IMR-90 (cell line): ENCODE measurements around the gene DHX15. TPM values are rescaled to one million over a fixed set of nuclear protein-coding genes. Genes with fewer than 3 reads are reported as not detected.

ENCODE experiments used
- ATAC-seq: fragments of 200-7000 bp; cut with Tn5 transposase; 2 replicates; pipeline ENCODE4 v1.9.1; 2020; ENCODE audit warnings: low read depth, mild to moderate bottlenecking, moderate library complexity
- BruUV-seq: library from RNA; stranded (reverse); fragments of 400-500 nt; replicated peaks from 2 replicates; lab custom pipeline; 2021; lab: Mats Ljungman, UMichigan
- CTCF ChIA-PET: fragments of 300-600 bp; formaldehyde crosslinking; extraction: SDS; loops from one replicate; lab custom pipeline; 2021; ENCODE audit warnings: antibody characterized with exemption; lab: Yijun Ruan, JAX
- POLR2A ChIA-PET: fragments of 300-600 bp; sonication (Branson Sonifier 250); formaldehyde crosslinking; loops from one replicate; lab custom pipeline; 2022; ENCODE audit warnings: antibody characterized with exemption; ENCODE audit not compliant: unreplicated experiment; lab: Charles Lee
- DNase-seq: peaks from one replicate; pipeline ENCODE4 v3.0.0; 2013
- H2AFZ ChIP-seq: replicated peaks from 2 replicates; pipeline ENCODE3; 2013; ENCODE audit warnings: low read length, mild to moderate bottlenecking; ENCODE audit not compliant: poor library complexity
- H2AK5ac ChIP-seq: 2 replicates; pipeline ENCODE4 v1.6.1; 2013; ENCODE audit warnings: low read depth, low read length, inconsistent platforms
- H2AK9ac ChIP-seq: replicated peaks from 2 replicates; pipeline ENCODE3; 2013; ENCODE audit warnings: mild to moderate bottlenecking, low read depth, low read length, moderate library complexity; ENCODE audit not compliant: poor library complexity
- H2BK120ac ChIP-seq: 2 replicates; pipeline ENCODE4 v1.6.1; 2013; ENCODE audit warnings: low read depth, low read length, inconsistent platforms
- H2BK15ac ChIP-seq: 3 replicates; pipeline ENCODE4 v1.6.1; 2013; ENCODE audit warnings: low read depth, low read length, inconsistent platforms
- H2BK20ac ChIP-seq: 2 replicates; pipeline ENCODE4 v1.6.1; 2013; ENCODE audit warnings: low read depth, mild to moderate bottlenecking, inconsistent platforms, low read length, moderate library complexity
- H2BK5ac ChIP-seq: 2 replicates; pipeline ENCODE4 v1.6.1; 2013; ENCODE audit warnings: mild to moderate bottlenecking, low read depth, low read length, inconsistent platforms; ENCODE audit not compliant: poor library complexity, severe bottlenecking
- H3K14ac ChIP-seq: replicated peaks from 2 replicates; pipeline ENCODE4 v1.6.1; 2013; ENCODE audit warnings: low read depth, low read length, inconsistent platforms
- H3K18ac ChIP-seq: 2 replicates; pipeline ENCODE4 v1.6.1; 2013; ENCODE audit warnings: low read depth, low read length, control low read depth
- H3K23ac ChIP-seq: 2 replicates; pipeline ENCODE4 v1.6.1; 2013; ENCODE audit warnings: low read depth, low read length, inconsistent platforms
- H3K27ac ChIP-seq: 2 replicates; pipeline ENCODE4 v1.5.1; 2013; ENCODE audit warnings: mild to moderate bottlenecking, control low read depth, low read length; ENCODE audit not compliant: insufficient read depth
- H3K27me3 ChIP-seq: 2 replicates; pipeline ENCODE4 v1.6.1; 2013; ENCODE audit warnings: low read length; ENCODE audit not compliant: control insufficient read depth, insufficient read depth
- H3K36me3 ChIP-seq: 2 replicates; pipeline ENCODE4 v1.6.1; 2013; ENCODE audit warnings: low read length, mixed read lengths; ENCODE audit not compliant: control insufficient read depth, insufficient read depth
- H3K4ac ChIP-seq: 2 replicates; pipeline ENCODE4 v1.6.1; 2013; ENCODE audit warnings: low read depth, low read length, inconsistent platforms
- H3K4me1 ChIP-seq: 2 replicates; pipeline ENCODE4 v1.6.1; 2013; ENCODE audit warnings: low read length, mixed read lengths; ENCODE audit not compliant: control insufficient read depth, insufficient read depth
- H3K4me2 ChIP-seq: 2 replicates; pipeline ENCODE4 v1.6.1; 2013; ENCODE audit warnings: low read depth, mild to moderate bottlenecking, control low read depth, low read length, moderate library complexity
- H3K4me3 ChIP-seq: 2 replicates; pipeline ENCODE4 v1.5.1; 2013; ENCODE audit warnings: low read depth, mild to moderate bottlenecking, control low read depth, low read length, moderate library complexity; ENCODE audit not compliant: insufficient read depth
- H3K56ac ChIP-seq: 2 replicates; pipeline ENCODE4 v1.6.1; 2013; ENCODE audit warnings: low read length, inconsistent platforms; ENCODE audit not compliant: insufficient read depth; ENCODE audit errors: extremely low read depth
- H3K79me1 ChIP-seq, 2 experiments: 2 replicates each; pipeline ENCODE4 v1.6.1; 2013; ENCODE audit warnings: low read length in 2 of 2, inconsistent platforms in 1 of 2, low read depth in 1 of 2
- H3K9ac ChIP-seq: 2 replicates; pipeline ENCODE4 v1.6.1; 2013; ENCODE audit warnings: low read depth, low read length, control low read depth
- H3K9me1 ChIP-seq: 2 replicates; pipeline ENCODE4 v1.6.1; 2013; ENCODE audit warnings: low read length, inconsistent platforms; ENCODE audit not compliant: insufficient read depth
- H3K9me3 ChIP-seq: 2 replicates; pipeline ENCODE4 v1.6.1; 2013; ENCODE audit warnings: low read length; ENCODE audit not compliant: control insufficient read depth, insufficient read depth
- H4K20me1 ChIP-seq: 2 replicates; pipeline ENCODE4 v1.6.1; 2013; ENCODE audit warnings: low read length, inconsistent platforms; ENCODE audit not compliant: insufficient read depth
- H4K5ac ChIP-seq: 2 replicates; pipeline ENCODE4 v1.6.1; 2013; ENCODE audit warnings: mild to moderate bottlenecking, low read depth, low read length, control low read depth
- H4K8ac ChIP-seq, 2 experiments: 2 replicates each; pipeline ENCODE4 v1.6.1; 2013; ENCODE audit warnings: low read depth in 2 of 2, low read length in 2 of 2, control low read depth in 1 of 2, inconsistent platforms in 1 of 2
- H4K91ac ChIP-seq: 2 replicates; pipeline ENCODE4 v1.6.1; 2013; ENCODE audit warnings: low read depth, low read length, inconsistent platforms; ENCODE audit not compliant: insufficient read depth
- BHLHE40 ChIP-seq: fragments of 150-350 bp; IDR thresholded peaks from 2 replicates; pipeline ENCODE4 v1.6.1; 2016; ENCODE audit warnings: mild to moderate bottlenecking, low read depth, low read length
- CEBPB ChIP-seq: IDR thresholded peaks from 2 replicates; pipeline ENCODE4 v1.6.1; 2012; ENCODE audit warnings: low read depth, low read length, improper control_type of control experiment
- CHD1 ChIP-seq: IDR thresholded peaks from 2 replicates; pipeline ENCODE4 v1.6.1; 2012; ENCODE audit warnings: low read depth, low read length, improper control_type of control experiment
- FOS ChIP-seq: fragments of 150-350 bp; IDR thresholded peaks from 2 replicates; pipeline ENCODE4 v1.6.1; 2016; ENCODE audit warnings: low read depth, low read length
- MAZ ChIP-seq: IDR thresholded peaks from 2 replicates; pipeline ENCODE4 v1.6.1; 2012; ENCODE audit warnings: low read depth, mild to moderate bottlenecking, low read length, improper control_type of control experiment, moderate library complexity, borderline replicate concordance
- MXI1 ChIP-seq: IDR thresholded peaks from 2 replicates; pipeline ENCODE4 v1.6.1; 2012; ENCODE audit warnings: low read depth, mild to moderate bottlenecking, low read length, moderate library complexity, borderline replicate concordance
- NFE2L2 ChIP-seq: fragments of 150-350 bp; IDR thresholded peaks from 2 replicates; pipeline ENCODE4 v1.6.1; 2016; ENCODE audit warnings: low read depth, mild to moderate bottlenecking, low read length
- POLR2A ChIP-seq: IDR thresholded peaks from 2 replicates; pipeline ENCODE4 v1.6.1; 2012; ENCODE audit warnings: mild to moderate bottlenecking, low read depth, low read length
- RAD21 ChIP-seq: IDR thresholded peaks from 2 replicates; pipeline ENCODE4 v1.6.1; 2012; ENCODE audit warnings: low read length, improper control_type of control experiment
- RCOR1 ChIP-seq: IDR thresholded peaks from 2 replicates; pipeline ENCODE4 v1.6.1; 2012; ENCODE audit warnings: mild to moderate bottlenecking, low read length, improper control_type of control experiment; ENCODE audit not compliant: insufficient replicate concordance
- SMC3 ChIP-seq: fragments of 150-350 bp; IDR thresholded peaks from 2 replicates; pipeline ENCODE4 v1.6.1; 2016; ENCODE audit warnings: low read depth, mild to moderate bottlenecking, antibody characterized with exemption, low read length, moderate library complexity
- WGBS, 2 experiments: methylation state at CpG; one replicate each; pipeline versions ENCODE4 v1.1.5 to v1.1.7; 2013; ENCODE audit warnings: missing lambda C conversion rate in 2 of 2; ENCODE audit not compliant: insufficient read length in 1 of 2; ENCODE audit errors: extremely low coverage in 2 of 2; 5-methylcytosine and 5-hydroxymethylcytosine counted together
- dilution Hi-C: fragments of 300-500 bp; cut with HindIII; formaldehyde crosslinking; loops from one replicate; pipeline ENCODE4 v1.14.3; 2018; ENCODE audit warnings: low sequenced_read_pairs; ENCODE audit not compliant: unreplicated experiment
- in situ Hi-C: fragments of 300-500 bp; cut with MboI; formaldehyde crosslinking; loops from 3 replicates; pipeline ENCODE4 v1.14.3; 2019; ENCODE audit warnings: low sequenced_read_pairs, inconsistent platforms, mixed read lengths
- intact Hi-C: fragments of 100-400 bp; cut with micrococcal nuclease; formaldehyde crosslinking; loops from 2 replicates; pipeline ENCODE4 v1.10.0; 2022
- polyA plus RNA-seq, 3 experiments: library from polyadenylated mRNA; depleted of rRNA; stranded (reverse); fragments of >200 nt; gene quantifications; 2 replicates each; pipeline ENCODE4 v1.2.3, GENCODE V29; 2012; ENCODE audit warnings: low replicate concordance in 1 of 3
- total RNA-seq: library from RNA; depleted of rRNA; stranded (reverse); fragments of >200 nt; gene quantifications from 2 replicates; pipeline ENCODE4 v1.2.3, GENCODE V29; 2012
- TF ChIP-seq, protein P1 (sequence below): conservative IDR thresholded peaks from 2 replicates; pipeline ENCODE4 v1.5.1; 2012; ENCODE audit warnings: mild to moderate bottlenecking, low read depth, low read length, improper control_type of control experiment
- TF ChIP-seq, protein P2 (sequence below): fragments of 150-350 bp; IDR thresholded peaks from 2 replicates; pipeline ENCODE4 v1.6.1; 2016; ENCODE audit warnings: low read depth, mild to moderate bottlenecking, low read length, moderate library complexity, borderline replicate concordance
- TF ChIP-seq, protein P3 (sequence below): fragments of 150-350 bp; IDR thresholded peaks from 2 replicates; pipeline ENCODE4 v1.6.1; 2017; ENCODE audit warnings: mild to moderate bottlenecking, antibody characterized with exemption, low read length, low read depth

The DHX15 gene
- total and polyA plus RNA-seq, 2 of the 4 experiments (the other 2 are of a cell fraction), result 97.9 to 172 TPM

GRCh38 chr4:24614881-24615280, 30.5 kb upstream of the DHX15 start:
- Histone ChIP-seq H3K27me3 (peaks cover 2% of the 10 kb centered on the region), H4K20me1 (no peaks in the 10 kb centered on the region), H2BK20ac (no peak overlapping the region), H2BK120ac (no peak overlapping the region), H2AK5ac (no peak overlapping the region), H3K18ac (no peak overlapping the region), H4K5ac (no peak overlapping the region), H3K4ac (no peak overlapping the region), H3K14ac (no peak overlapping the region), H3K79me1 (no peaks in the 10 kb centered on the region), H3K23ac (no peak overlapping the region), H4K91ac (no peak overlapping the region), H3K56ac (no peak overlapping the region), H3K9ac (no peak overlapping the region), H3K4me3 (no peak overlapping the region), H3K27ac (no peak overlapping the region), H3K9me1 (no peaks in the 10 kb centered on the region), H2AFZ (no peak overlapping the region), H3K4me2 (no peak overlapping the region), H3K4me1 (no peaks in the 10 kb centered on the region), H2BK5ac (no peak overlapping the region), H3K9me3 (no peaks in the 10 kb centered on the region), H2BK15ac (no peak overlapping the region), H2AK9ac (no peak overlapping the region), H3K36me3 (no peaks in the 10 kb centered on the region), H4K8ac (no peak overlapping the region)
- WGBS, 2 experiments, result no CpG with 5 or more reads among the region's 3 CpGs
- in situ Hi-C loops, result no loop called here
- intact Hi-C loops, result no loop called here
- CTCF ChIA-PET, result no interaction called here
- DNase-seq (no peak), ATAC-seq (no peak)
- dilution Hi-C loops, result no loop called here
- no TSS peak for BruUV-seq
- TF ChIP-seq, protein P1, sequence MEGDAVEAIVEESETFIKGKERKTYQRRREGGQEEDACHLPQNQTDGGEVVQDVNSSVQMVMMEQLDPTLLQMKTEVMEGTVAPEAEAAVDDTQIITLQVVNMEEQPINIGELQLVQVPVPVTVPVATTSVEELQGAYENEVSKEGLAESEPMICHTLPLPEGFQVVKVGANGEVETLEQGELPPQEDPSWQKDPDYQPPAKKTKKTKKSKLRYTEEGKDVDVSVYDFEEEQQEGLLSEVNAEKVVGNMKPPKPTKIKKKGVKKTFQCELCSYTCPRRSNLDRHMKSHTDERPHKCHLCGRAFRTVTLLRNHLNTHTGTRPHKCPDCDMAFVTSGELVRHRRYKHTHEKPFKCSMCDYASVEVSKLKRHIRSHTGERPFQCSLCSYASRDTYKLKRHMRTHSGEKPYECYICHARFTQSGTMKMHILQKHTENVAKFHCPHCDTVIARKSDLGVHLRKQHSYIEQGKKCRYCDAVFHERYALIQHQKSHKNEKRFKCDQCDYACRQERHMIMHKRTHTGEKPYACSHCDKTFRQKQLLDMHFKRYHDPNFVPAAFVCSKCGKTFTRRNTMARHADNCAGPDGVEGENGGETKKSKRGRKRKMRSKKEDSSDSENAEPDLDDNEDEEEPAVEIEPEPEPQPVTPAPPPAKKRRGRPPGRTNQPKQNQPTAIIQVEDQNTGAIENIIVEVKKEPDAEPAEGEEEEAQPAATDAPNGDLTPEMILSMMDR, result no peak
- TF ChIP-seq CHD1 (no peak), POLR2A (no peak), NFE2L2 (no peak), CEBPB (no peak), FOS (no peak), MAZ (no peak), MXI1 (no peak), RAD21 (no peak), SMC3 (no peak), RCOR1 (no peak), BHLHE40 (no peak)
- TF ChIP-seq, protein P2, sequence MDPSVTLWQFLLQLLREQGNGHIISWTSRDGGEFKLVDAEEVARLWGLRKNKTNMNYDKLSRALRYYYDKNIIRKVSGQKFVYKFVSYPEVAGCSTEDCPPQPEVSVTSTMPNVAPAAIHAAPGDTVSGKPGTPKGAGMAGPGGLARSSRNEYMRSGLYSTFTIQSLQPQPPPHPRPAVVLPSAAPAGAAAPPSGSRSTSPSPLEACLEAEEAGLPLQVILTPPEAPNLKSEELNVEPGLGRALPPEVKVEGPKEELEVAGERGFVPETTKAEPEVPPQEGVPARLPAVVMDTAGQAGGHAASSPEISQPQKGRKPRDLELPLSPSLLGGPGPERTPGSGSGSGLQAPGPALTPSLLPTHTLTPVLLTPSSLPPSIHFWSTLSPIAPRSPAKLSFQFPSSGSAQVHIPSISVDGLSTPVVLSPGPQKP, result no peak
- TF ChIP-seq, protein P3, sequence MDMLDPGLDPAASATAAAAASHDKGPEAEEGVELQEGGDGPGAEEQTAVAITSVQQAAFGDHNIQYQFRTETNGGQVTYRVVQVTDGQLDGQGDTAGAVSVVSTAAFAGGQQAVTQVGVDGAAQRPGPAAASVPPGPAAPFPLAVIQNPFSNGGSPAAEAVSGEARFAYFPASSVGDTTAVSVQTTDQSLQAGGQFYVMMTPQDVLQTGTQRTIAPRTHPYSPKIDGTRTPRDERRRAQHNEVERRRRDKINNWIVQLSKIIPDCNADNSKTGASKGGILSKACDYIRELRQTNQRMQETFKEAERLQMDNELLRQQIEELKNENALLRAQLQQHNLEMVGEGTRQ, result no peak
- POLR2A ChIA-PET, result no interaction called here
